Bone marrow (tissue), 2 donors: Measurements from ENCODE around the gene TBL3.
"Not testable (repeated sequence)": the region's sequence is repeated elsewhere in the genome, so short reads cannot be mapped to it uniquely, and the experiment has no call there.

ENCODE experiments used
- DNase-seq, 2 donors: peaks; one replicate each; lab custom pipeline; 2025; lab: John Stamatoyannopoulos, UW

TBL3 gene

DNA sequence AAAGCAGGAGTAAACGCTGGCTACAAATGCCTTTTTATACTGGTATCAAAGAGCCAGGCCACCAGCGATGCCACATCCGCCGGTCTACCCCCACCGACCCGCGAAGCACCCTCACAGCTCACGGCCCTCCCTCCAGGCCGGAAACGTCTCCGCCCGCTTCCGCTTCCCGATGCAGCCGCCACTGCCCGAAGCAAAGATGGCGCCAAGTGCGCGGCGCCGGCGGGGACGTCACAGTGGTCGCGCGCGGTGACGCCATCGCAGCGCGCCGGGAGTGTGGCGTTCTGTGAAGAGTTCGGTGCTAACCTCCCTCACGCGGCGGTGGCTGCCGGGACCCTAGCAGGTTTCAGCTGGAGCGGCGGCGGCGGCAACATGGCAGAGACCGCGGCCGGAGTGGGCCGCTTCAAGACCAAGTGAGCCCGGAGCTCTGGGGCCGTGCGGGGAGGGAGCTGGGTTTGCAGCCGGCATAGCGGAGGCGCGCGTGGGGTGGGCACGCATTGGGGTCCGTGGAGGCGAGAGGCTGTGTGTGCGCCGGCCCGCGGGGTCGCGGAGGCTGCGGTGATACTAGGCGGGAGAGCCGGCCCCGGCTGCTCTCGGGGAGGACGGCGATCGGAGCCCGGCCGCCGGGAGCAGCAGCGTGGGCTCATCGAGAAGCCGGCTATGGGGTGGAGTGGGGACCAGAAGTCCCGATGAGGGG is at the start of gene TBL3:
Gene TBL3, plus strand, starts transcription at position 258 of the 694 bp plus-strand sequence. Its CDS starts 112 bp downstream, at position 370.
- peak; percentile 91 to 93 for DNase-seq

DNA sequence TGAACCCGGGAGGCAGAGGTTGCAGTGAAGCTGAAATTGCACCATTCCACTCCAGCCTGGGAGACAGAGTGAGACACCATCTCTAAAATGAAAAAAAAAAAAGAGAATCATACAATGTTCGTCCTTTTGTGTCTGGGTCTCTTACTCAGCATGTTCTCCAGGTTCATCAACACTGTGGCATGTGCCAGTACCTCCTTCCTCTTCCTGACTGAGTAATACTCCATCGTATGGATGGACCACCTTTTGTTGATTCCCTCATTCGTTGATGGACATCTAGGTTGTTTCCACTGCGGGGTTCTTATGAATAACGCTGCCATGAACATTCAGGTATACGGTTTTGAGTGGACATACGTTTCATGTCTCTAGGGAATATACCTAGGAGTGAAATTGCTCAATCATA is 49.5 kb upstream of the TBL3 start:
- DNase-seq = no peak

DNA sequence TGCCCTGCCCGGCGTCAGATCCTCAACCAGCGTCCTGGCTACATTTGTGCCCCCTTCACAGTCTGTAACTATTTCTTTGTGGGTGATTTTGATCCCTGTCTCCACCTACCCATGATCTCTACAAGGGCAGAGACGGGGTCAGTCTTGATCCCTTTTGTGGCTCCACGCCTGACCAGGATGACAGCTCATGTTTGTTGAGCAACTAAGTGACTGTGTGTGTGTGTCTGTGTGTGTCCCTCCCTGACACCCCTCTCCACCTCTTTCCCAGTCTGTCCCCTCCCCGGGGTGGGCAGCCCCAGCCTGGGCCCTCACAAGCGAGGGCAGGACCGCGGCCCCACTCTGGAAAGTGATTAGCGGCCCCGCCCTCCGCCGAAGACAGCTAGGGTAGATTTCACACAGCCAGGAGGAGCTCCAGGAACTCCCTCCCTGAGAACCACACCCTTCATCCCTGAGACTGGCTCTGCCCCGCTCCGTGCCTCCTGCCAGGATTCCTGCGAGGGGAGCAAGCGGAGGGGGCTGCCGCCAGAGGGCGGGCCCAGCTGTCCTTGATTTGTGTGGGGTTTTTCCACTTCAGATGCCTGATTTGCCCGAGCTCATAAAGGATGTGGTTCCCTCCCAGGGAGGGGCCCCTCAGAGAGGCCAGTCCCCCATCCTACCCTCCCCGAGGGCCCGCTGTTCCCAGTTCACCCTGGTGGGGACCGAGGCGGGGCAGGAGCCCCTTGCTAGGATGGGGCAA is 48.4 kb upstream of the TBL3 start:
- no peak for DNase-seq

DNA sequence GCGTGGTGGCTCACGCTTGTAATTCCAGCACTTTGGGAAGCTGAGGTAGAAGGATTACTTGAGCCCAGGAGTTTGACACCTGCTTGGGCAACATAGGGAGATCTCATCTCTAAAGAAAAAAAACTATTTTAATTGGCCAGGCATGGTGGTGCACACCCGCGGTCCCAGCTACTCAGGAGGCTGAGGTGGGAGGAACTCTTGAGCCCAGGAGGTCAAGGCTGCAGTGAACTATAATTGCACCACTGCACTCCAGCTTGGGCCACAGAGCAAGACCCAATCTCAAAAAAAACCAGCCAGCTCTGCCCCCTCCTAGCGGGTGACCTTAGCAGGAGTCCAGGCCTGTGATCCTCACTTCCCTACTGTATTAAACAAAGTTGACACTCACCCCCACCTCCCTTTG is 47.8 kb upstream of the TBL3 start:
- DNase-seq = no peak

DNA sequence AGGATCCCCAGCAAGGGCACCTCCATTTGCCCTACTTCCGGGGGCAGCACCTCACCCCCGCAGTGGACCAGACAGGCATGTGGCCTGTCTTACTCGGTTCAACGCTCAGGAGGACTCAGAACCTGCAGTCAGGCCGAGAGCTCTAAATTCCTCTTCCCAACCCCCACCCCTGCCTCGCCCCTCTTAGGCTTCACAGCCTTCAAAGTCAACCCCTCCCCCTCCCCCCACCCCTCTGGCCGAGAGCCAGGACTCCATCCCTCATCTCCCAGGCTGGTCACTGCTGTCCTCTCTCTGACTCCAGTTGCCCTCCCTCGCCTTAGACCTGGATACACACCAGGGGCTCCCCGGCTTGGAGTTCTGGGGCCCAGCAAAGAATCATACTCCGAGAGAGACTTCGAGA is 45.6 kb upstream of the TBL3 start:
- DNase-seq = no peak

DNA sequence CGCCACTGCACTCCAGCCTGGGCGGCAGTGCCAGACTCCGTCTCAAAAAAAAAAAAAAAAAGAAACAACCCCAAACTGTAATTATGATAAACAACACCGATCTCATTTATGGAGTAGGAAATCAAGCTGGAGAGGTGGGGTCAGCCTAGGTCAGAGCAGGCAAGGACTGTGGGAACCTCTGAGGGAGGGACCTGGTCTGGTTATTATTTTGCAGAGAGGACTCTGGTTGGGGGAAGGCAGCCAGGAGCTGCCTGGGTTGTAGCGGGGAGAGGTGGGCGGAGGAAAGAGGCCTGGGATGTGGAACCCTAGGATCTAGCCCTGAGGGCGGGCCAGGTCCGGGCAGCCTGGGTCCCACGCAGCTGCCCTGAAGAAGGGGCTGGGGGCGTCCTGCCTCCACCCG is 42.7 kb upstream of the TBL3 start:
- DNase-seq = no peak

DNA sequence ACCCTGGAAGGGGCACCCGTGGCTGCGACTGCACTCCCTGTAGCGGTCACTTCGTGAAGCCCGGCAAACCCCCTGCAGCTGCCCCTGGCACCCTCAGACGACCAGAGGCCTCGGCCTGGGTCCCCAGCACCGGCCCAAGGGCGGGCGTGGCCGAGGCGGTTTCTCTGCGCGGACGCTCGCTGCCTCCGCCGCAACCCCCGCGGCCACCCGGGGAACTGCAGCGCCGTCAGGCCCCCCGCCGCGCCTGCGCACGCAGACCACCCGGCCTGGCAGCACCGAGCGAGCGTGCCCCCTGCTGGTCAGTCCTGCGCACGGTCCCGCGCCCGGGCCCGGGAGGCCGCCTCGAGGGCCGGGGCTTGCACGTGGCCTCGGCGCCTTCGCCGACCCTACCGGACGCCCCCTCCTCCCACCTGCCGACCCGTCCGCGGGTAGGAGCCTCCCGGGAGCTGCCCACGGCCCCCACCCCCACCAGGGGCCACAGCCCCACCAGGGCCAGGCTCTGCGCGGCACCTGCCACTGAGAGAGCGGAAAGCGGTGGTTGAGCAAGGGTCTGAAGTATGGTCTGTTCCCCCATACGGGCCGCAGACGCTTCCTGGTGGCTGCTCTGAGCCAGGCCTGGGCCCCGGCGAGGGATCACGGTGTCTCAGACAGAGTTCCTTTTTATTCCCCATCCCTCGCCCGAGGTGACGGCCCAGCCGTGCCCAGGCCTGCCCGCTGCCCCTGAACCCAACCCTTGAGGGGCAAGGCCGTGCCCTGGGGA is 42.1 kb upstream of the TBL3 start:
- DNase-seq = peak; percentile 42 to 83

DNA sequence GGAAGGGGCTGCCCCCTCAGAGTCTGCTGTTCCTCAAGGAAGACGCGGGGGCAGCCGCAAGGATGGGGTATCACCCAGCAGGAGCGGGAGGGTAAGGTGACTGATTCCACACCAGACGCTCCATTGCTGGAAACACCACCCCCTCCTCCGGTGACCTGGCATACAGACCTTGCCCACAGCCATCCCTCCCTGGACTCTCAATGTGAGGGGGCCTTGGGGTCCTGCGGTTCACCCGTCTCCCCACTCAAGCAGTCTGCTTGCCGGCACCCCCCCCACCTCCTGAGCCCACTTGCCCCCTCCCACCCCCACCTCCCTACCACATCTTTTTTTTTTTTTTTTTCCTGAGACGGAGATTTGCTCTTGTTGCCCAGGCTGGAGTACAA is 41.5 kb upstream of the TBL3 start:
- DNase-seq = no peak

DNA sequence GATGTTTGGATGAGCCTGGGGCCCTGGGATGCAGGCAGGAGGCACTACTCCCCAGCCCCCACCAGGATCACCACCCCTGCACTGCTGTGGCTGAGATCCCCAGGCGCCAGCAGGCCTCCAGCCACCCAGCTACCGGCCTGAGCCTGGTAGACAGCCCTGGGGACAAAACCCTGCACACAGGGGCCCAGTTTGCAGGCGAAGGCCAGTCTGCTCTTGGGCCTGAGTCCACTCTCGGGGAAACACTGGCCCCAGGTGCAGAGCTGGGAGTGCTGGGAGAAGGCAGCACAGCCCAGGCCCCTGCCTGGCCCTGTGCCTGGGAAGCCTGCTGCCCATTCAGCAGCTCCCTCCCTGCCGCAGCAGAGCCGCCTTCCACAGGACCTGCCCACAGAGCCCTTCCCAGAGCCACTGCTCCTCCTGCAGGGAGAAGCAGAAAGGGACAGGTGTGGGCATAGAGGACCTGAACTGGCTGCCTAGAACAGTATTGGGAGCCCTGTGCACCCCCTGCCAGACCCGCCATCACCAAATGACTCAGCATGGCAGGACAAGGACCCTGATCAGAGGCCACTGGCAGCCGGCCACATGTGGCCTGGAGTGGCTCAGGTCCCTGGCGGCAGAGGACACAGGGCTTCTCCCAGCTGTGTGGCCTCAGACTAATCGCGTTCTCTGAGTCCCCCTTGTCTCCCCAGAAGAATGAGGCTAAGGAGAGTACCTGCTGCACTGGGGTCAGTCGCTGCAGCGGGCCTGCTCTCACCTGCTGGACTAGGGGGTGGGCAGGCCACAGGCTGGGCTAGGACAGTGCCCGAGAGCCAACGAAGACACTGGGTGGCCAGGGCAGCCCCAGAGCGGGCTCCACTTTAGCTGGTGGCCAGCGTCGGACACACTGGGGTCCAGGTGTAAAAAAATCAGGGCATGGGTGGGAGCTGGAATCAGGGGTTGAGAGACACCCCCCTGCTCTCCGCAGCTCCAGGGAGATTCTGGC is 39.5 kb upstream of the TBL3 start:
- no peak for DNase-seq

DNA sequence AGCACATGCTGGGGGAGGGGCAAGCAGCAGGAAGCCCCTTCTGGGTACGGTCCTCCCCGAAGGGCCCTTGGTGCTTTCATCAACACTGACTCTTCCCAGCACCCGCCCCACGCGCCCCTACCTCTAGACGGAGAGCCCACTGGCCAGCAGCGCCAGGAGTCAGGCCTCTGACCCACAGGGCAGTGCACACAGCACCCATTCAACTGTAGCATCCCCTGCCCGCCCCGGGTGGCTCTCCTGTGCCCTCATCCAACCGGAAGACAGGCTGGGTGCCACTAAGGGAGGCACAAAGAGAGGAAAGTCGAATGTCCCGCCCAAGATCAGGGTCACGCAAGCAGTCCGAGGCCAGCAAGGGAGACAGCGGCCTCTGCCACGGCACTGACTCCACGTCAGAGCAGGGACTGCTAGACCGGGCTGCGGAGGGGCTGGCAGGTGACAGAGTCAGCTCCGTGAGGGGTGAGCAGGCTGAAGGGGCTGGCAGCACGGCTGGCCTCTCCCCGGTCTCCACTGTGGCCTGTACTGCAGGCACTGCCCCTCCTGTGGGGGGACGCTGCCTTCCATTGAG is 38.7 kb upstream of the TBL3 start:
- no peak for DNase-seq

DNA sequence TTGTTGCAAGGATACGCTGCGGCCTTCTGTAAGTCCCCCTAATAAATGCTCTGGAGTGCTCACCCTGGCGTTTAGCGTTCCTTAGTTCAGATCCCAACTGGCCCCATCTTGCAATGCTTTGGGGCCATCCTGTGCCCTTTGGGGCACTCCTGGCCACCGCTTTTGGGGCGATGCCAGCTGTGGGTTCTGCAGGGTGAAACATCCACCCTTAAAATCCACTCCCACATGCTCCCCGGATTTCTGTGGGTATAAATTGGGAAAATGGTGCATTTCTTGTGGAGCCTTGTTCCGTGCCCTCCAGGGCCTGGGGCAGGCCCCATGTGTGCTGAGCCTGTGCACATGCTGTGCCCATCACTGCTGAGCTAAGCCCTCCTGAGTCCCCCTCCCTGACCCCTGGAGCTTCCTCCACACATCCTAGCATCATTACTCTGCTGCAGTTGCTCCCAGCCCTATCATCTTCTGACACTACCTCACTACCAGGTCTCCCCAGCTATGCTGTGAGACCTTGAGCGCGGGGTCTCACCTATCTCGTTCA is 34.8 kb upstream of the TBL3 start:
- no peak for DNase-seq

DNA sequence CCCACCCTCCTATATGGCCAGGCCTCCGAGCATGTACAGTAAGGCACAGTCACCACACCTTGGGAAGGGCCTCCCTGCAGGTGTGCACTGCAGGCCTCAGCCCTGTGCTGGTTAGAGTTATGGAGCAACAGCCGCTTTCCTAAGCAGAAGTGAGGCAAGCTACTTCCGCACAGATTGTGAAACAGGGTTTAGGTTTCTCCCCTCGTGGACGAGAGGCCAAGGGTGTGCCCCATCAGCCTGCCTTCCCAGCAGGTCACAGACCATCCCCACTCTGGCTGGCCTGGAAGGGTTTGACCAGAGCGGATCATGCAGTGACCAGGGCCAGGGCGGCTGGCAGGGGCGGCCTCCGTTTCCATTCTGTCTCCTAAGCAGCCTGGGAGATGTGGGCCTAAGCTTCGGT is 33.5 kb upstream of the TBL3 start:
- DNase-seq = peak in 1 of 2 donors; percentile 23

DNA sequence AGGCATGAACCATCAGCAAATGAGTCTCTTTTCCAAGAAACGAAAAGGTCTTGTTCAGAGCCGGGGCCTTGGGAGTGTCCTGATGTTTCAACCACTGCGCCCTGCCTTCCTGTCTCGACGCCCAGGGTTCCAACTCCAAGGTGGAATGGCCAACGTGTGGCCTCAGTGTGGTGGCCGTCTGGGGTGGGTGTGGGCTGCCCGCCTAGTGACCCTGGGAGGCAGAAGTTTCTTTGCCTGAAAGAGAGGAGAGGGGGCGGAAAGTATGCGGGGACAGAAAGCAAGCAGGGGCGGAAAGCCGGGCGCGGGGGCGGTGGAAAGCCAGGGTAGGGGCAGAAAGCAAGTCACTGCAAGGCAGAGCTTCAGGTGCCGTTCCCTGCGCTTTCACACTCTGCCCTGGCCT is 32.9 kb upstream of the TBL3 start:
- DNase-seq = no peak

DNA sequence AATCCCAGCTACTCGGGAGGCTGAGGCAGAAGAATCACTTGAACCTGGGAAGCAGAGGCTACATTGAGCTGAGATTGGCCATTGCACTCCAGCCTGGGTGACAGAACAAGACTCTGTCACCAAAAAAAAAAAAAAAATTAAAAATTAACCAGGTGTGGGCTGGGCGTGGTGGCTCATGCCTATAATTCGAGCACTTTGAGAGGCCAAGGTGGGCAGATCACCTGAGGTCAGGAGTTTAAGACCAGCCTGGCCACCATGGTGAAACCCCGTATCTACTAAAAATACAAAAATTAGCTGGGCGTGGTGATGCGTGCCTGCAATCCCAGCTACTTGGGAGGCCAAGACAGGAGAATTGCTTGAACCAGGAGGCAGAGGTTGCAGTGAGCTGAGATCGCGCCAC is 32.0 kb upstream of the TBL3 start:
- DNase-seq = not testable (repeated sequence)

DNA sequence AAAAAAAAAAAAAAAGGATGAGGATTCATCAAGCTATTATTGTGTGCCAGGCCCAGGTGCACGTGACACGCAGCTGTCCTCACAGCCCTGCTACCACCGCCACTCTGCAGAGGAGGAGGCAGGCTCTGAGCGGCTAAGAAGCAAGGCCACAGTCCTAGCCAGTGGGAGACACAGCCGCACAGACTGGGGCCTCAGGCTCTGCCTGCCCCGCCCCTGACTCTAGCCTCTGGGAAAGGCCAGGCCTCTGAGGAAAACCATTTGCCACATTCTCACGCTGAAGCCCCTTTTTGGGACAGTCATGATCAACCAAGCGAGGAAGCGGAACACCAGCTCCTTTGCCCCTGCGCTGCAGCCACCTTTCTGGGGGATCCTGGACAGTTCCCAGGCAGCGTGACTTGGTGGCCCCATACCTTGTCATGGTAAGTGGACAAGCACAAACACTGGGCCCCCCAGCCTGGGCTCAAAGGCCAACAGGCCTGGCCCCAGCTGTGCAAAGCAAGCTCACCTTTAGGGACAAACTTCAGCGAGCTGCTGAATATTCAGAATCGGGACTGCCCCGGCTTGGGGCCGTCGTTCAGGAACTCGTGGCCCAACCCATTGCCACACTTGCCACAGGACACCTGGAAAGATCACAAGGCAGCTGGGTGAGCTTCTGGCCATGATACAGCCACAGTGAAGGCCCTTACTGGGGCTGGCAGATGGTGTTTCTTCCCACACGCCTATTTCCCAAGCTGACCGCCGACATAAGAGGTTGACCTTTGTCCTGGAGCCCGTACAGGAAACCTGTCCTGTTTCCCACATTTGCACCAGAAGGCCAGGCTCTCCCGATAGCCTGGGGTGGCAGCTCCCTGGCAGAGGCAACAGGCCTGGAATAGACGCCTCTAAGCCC is 31.3 kb upstream of the TBL3 start:
- no peak for DNase-seq

DNA sequence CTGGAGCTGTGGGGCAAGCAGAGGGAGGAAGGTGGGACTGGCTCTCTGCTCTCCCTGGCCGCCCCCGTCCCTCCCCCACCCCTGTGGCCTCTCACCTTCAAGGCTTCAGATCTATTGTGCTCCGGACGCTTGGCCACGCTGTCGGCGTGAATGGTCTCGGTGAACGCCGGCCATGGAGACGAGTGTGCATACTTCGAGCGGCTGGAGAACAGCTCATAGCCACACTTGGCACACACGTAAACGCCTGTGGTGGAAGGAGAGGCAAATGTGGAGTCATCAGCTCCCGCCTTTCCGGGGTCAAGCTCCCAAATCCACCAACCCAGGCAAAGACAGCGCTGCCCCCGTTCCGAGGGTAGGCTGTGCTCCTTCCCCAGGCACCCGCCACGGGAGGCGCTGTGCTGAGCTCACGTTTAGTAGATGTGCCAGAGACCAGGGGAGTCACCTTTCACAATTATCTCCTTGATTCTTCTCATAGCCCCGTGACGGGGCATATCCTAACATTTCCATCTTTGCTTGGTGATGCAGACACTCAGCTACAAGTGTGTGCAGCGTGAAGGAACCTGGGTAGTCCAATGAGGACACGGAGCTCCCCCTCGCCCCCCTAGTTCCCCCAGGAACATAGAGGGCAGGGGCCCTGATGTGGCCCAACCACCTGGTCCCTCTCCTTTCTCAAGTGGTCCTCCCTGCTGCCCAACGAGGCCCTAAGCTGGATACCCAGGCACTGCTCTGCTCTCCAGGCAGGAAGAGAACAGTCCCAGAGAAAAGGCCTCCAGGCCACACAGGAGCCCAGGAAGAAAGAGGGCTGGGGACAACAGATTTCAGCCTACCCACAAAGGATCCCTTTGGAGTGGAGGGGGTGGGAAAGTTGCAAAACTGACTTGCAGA is 30.4 kb upstream of the TBL3 start:
- no peak for DNase-seq

DNA sequence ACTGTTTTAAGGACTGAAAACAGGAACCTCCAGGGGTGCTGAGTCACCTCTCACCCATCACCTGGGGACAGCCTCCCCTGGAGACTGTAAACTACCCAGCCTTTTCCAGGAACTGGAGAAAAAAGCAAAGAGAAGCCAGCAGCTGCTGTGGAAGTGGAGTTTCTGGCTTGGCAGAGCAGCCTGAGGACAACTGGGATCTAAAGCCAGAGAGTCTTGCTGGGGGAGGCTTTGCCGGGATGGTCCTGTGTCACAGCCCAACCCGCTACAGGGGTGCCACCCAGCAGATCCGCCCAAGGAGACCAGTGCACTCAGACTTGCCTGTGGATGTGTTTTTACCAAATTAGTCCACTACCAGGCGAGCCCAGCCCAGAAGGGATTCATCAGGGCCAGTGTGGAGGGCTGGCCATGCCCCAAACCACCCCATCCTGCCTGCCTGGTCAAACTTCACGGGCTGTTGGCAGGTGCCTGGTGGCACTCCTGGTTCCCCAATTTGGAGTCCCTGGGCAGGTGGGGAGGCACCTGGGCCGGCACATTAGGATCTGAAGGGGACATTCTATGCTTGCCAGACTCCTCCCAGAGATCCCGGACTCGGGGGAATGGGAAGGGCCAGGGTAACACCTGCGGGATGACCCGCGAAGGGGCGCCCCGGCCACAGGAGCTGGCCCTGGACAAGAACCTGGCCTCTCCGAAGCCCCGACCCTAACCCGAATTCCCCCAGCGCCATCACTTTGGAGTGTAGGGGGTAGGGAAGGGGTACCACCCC is 29.6 kb upstream of the TBL3 start:
- peak in 1 of 2 donors; percentile 43 for DNase-seq
